SHP77 (cell line): ENCODE measurements around the gene SKOR1.

Experiments used
- DNase-seq, 2 experiments: peaks; one replicate each; lab custom pipeline; 2025; lab: John Stamatoyannopoulos, UW

The SKOR1 gene, protein sequence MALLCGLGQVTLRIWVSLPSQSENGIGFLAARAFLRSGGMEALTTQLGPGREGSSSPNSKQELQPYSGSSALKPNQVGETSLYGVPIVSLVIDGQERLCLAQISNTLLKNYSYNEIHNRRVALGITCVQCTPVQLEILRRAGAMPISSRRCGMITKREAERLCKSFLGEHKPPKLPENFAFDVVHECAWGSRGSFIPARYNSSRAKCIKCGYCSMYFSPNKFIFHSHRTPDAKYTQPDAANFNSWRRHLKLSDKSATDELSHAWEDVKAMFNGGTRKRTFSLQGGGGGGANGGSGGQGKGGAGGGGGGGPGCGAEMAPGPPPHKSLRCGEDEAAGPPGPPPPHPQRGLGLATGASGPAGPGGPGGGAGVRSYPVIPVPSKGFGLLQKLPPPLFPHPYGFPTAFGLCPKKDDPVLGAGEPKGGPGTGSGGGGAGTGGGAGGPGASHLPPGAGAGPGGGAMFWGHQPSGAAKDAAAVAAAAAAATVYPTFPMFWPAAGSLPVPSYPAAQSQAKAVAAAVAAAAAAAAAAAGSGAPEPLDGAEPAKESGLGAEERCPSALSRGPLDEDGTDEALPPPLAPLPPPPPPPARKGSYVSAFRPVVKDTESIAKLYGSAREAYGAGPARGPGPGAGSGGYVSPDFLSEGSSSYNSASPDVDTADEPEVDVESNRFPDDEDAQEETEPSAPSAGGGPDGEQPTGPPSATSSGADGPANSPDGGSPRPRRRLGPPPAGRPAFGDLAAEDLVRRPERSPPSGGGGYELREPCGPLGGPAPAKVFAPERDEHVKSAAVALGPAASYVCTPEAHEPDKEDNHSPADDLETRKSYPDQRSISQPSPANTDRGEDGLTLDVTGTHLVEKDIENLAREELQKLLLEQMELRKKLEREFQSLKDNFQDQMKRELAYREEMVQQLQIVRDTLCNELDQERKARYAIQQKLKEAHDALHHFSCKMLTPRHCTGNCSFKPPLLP

DNA sequence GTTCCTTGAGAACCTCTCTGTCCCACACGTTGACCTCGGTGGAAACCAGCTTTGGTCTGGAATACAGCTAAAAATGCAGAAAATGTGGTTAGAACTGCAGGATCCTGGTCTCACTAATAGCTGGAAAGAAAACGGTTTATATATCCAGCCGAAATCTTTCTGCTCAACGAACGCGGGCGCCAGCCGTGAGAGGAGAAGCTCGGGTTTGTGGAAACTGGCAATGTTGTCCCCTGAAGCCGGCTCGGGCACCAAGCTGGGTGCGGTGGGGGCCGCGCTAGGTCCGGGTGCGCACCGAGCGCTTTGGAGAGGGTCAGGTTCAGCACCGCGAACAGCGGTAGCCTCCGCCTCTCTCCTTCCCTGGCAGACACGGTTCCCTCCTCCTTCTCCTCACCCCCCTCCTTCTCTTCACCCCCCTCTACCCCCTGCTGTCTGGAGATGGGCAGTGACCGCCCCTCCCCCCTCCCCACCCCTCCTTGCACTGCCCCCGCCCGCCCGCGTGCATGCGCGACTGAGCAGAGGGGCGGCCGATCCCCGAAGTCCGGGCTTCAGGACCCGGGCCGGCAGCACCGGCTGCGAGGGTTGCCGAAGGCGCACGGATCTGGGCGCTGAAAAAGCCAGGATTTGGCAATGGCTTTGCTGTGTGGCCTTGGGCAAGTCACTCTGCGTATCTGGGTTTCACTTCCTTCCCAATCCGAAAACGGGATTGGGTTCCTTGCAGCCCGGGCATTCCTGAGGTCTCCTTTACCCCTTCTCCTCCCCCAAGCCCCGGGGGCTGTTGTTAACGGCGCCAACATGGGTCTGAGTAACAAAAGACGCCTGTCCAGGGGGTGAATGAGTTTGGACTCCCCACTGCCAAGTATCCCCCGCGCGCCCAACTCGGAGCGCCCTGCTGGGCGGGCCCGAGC, at the start of gene SKOR1:
TSS of gene SKOR1 (plus strand) at position 534 of the 905 bp plus-strand sequence. CDS start at position 628, 94 bp downstream.
- DNase-seq = no peak

DNA sequence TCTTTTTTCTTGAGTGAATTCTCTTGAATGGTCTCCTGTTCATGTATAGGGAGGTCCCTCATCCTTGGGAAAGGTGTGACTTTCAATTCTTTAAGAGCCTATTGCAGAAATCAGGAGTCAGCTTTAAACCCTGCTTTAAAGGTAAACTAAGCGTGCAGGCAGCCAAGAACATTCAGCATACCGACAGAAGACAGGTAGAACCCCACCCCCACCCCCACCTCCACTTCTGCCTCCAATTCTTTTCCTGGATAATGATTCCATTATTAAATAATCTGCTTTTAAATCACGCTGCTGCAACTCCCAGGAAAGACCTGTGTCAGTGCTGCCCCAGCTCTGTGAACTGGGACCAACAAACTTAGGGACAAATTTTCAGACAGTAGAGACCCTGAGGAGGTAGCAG, 49.3 kb upstream of the SKOR1 start:
- no peak for DNase-seq

DNA sequence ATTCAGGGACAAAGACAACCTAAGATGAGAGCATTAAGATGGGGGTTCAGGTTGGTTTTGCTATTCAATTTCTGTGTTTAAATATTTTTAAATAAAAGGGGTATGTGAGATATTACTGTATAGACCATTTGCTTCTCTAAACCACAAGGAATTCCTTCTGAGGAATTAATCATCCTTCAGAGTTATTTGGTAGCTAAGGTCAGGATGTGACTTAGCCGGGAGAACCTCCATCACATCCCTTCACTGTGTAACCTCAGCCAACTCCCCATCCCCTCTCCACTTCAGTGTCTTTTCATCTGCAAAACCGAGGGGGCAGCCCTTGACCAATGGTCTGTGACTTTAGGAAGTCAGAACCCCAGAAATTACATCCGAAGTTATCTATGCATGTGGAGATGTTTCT, 48.7 kb upstream of the SKOR1 start:
- DNase-seq = no peak

DNA sequence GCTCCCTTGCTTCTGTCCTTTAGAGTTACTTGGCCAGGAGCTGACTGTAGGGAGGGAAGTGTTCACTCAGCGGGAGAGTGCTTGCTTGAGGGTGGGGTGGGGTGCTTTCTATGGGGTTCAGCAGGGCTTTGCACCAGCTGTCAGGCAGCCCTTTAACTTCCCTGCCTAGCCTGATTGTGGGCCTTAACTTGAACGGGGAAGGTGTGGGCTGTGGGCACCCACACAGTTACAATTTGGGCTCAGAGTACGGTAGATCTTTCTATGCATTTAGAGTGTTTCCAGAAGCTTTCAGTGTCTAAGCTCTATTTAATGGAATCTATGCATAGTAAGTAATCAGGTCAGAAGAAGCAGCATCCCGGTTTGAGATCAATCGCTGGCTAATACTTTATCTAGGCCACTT, 48.2 kb upstream of the SKOR1 start:
- DNase-seq = no peak

DNA sequence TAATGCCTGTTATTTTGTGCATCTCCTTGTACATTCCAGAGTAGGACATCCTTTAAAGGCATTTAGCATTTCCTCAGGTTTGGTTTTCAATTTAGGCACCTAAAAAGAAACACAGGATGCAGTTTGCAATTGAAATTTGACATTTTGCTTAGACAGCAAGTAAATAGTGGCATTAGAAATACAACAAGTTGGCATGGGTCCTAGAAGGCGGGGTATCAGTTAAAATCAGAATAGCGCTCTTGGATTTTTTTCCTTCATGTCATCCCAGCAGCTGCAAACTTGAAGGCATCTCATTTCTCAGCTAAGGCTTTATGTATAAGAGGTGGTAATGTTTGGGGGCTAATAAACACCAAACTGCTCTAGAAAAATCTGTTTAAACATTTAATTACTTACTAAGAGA, 47.5 kb upstream of the SKOR1 start:
- DNase-seq = no peak

DNA sequence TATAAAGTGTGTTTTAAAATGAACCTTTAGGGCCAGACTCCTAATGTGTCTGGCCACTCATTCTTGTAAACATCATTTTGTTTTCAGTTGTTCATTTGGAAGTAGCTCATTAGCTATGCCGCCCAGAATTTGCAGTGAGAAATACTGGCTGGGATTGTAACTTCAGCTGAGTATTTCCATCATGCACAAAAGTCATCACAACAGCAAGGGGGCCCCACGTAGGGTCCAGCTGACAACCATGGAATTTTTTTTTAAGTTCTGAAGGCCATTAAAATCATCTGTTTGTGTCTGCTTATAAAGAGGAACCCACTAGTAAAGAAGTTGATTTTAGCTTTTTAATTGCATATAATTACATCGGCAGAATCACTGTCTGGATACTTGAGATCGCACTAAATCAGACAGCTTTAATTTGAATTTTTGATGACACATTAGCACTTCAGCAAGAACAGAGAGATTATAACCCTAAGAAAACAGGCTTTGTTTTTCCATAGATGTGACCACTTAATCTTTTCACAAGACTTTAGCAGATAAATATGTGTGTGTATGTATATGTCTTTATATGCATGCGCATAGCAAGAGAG, 46.3 kb upstream of the SKOR1 start:
- no peak for DNase-seq

DNA sequence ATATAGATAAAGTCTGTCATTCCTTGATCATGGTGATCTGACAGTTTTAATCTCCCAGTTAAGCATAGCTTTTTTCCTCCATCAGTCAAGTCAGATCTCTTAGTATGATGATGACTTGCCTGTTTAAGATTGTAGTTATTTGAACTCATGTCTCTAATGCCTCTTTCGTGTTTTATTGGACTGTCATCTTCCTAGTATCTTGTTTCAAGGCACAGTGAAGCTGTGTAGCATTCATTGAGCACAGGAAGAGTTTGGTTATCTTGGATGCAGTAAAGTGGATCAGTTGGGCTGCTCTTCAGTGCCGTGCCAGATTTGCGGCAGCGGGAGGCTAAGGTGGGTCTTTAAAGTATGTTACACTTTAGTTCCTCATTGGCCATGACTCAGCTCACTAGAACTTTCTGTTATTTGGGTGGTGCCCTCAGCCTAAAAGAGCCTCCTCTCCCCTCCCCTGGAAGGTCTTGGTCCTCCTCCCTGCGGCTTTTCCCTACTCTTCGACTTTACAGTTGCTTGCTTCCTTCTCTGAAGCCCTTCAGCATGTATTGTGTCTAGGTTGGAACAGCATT, 45.7 kb upstream of the SKOR1 start:
- no peak for DNase-seq

DNA sequence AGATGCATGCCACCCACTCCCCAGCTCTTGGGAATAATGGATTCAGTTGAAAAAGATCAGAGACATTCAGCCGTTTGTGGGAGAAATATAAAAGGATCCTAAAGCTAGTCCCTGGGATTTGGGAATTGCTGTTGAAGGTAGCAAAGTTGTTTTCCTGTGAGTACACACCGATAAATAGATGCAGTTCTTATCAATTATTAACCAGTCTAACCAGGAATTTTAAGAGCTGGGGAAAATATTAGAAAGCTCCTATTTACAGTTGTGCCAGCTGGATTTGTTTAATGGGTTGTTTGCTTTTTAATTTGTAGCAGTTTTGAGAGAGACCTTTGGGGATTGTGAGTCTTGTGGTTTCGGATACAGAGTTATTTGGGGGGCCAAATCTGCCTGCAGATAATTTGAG, 44.2 kb upstream of the SKOR1 start:
- DNase-seq = no peak

DNA sequence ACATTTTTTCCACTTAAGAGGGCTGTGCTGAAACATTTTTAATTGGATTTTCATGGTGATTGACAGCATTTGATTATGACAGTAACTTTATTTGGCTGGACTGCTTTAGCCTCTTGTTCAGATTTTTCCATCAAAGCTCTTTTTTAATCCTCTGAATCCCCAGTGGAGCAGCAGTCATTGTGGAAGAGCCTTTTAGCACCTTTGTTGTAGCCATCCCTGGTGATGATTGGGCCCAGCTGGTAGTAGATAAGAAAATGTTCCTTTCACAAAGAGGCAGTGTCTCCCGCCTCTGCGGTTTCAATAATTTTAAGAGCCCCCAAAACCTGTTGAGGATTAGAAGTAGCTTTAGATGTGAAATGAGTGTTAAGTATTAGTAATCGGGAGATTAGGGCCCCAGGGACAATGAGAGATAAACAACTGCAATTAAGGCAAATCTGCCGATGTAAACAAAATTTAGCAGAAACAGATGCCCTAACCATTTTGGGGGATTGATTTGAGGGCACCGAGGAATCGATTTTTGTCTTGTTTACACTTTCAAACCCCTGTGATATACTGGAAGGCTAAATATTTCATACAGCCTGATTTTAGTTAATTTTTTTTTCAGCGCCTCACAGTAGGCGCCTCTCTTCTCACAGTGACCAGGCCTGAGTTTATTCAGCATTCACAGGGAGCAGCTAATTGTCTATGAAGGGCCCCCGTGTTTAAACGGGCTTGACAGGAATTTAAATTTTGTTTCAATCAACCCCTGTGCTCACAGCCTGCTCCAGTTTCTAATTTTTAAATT, 43.2 kb upstream of the SKOR1 start:
- DNase-seq = no peak

DNA sequence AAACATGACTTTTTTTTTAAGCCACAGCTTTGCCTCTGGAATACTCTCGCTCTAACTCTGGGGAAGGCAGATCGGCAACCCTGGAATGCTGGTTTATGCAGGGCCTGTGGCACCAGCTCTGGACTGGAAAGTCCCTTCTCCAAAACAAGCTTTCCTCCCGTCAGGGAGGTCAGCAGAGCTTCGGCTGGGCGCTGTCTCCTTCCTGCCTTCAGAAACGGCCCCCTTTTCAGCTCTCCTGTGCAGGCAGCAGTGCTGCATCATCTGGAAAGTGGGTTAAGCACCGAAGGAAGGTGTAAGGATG, 42.7 kb upstream of the SKOR1 start:
- no peak for DNase-seq

DNA sequence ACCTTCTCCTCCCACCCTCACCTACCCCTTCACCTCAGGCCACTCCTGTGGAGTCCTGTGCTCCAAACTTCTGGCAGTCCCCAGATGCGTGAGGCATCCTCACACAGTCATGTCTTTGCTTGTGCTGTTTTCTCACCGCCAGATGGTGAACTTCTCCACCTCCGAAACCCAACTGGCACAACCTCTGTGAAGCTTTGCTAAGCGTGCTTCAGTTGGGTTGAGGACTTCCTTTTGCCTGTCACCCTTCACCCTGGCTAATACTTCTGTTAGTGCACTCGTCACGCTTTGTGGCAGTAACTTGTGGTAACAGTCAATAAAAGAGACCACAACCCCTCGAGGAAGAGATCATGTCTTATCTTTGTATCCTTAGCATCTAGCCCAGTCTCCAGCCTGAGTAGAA, 42.0 kb upstream of the SKOR1 start:
- no peak for DNase-seq

DNA sequence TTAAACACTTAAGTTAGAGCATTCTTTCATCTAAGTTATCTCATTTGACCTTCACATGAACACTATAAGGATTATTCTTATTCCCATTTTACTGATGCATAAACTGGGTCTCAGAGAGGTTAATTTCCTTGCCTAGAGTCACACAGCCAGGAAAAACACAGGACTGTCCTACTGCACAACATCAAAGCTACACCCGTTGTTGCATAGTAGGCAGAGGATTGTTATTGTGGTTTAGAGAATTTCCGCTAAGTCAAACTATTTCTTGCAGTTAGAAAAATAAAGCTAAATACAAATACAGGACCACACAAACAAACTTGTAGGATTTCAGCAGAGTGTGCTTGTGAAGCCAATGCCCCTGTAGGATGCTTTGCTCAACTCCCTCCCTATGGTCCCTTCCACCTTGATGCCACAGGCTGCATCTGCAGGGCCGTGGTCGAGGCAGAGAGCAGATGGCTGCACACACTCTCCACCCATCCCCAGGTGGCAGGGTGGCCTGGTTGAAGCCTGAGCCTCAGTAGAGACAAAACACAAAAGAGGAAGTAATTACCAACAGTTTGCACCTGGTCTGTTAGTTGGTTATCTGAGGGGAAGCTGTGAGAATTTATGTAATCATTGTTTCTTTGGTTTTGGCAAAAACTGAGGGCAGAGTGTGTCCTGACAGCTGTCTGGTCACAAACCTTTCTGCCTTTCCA, 41.1 kb upstream of the SKOR1 start:
- DNase-seq = peak; percentile 14 to 64

DNA sequence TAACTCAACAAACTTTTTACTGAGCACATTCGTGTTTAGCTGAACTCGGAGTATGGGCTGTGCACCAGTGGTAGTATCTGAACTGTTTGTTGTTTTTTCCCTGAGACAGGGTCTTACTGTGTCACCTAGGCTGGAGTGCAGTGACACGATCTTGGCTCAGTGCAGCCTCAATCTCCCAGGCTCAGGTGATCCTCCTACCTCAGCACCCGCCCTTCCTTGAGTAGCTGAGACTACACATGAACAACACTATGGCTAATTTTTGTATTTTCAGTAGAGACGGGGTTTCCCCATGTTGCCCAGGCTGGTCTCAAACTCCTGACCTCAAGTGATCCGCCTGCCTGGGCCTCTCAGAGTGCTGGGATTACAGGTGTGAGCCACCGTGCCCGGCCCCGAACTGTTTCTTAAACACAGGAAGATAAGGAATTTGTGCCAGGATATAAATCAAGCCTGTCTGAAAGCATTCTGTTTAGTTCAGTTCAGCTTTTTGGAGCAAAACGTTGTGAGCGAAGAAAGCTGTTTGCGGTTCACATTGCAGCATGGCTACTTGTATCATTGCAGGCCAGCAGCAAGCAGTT, 40.4 kb upstream of the SKOR1 start:
- DNase-seq = no peak

DNA sequence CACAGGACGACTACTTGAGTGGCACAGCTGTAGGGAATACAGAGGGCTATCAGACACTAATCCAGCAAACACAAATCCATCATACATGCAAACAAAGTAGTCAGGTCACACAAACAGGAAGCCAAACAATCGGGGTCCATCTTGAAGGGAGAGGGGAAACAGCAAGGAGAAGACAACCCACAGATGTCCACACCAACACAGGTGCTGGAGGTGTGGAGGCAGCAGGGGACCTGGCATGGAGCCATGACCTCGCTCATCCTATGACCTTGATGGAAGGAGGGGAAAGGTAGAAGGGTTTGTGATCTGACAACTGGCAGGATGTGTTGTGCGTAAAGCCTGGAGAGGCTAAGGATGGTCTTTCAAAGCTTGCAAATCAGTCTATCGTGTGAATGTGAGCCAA, 39.9 kb upstream of the SKOR1 start:
- peak; percentile 10 to 46 for DNase-seq

DNA sequence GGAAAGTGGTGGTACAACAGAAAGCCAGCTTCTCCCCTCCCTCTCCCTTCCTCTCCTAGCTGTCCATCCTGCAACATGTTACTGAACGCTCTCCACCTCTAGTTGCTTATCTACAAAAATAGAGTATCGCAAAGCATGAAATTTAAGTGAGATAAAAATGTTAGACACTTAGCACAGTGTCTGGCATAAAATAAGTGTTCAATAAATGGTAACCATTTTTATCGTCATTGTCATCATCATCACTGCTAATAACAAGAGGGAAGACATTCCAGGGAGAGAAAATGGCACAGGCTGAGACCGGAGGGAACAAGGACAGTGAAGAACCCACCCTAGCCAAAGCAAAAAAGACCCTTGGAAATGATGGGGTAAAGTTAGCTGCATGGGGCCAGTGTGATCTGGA, 38.7 kb upstream of the SKOR1 start:
- no peak for DNase-seq

DNA sequence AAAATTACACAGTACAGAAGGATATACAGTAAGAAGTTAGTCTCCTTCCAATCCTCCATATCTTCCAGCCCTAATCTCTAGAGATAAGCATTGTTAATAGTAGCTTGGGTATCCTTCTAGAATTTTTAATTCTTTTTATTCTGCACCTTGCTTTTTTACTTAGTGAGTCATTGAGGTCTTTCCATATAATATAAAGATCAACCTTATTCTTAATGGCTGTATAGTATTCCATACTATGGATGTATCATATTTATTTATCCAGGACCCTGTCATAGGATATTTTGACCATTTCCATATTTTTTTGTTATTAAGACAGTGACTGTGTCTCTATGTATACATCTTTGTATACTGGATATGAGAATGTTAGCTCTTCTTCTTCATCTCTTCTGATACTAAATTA, 36.3 kb upstream of the SKOR1 start:
- no peak for DNase-seq

DNA sequence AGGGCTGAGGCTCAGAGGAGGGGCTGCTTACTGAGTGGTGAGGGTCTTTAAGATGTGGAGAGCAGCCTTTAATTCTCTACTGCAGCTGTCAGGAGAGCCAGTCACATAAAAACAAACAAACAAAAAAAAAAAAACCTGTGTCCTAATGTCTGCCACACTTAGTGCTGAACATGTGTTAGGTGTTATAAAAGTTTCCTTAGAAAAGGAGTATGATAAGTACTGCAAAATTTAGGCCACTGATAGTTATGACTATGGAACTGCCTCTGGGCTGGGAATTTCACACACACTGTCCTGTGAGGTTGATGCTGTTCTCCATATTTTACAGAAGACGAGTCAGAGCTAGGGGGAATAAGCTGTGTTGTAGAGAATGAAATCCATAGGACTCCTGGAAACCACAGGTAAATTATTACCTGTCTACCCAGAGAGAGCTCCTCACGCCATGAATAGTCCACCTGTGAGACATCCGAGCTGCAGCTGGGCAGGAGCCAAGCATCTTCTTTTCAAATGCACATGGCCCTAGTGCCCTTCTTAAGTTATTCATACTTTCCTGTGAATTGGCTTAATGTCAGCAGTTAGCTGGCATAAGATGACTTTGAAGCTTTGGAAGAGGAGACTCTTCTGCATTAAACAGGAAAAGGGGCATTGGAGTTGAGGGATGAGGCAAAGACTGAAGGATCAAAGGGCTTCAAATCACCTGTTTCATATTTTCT, 34.5 kb upstream of the SKOR1 start:
- no peak for DNase-seq

DNA sequence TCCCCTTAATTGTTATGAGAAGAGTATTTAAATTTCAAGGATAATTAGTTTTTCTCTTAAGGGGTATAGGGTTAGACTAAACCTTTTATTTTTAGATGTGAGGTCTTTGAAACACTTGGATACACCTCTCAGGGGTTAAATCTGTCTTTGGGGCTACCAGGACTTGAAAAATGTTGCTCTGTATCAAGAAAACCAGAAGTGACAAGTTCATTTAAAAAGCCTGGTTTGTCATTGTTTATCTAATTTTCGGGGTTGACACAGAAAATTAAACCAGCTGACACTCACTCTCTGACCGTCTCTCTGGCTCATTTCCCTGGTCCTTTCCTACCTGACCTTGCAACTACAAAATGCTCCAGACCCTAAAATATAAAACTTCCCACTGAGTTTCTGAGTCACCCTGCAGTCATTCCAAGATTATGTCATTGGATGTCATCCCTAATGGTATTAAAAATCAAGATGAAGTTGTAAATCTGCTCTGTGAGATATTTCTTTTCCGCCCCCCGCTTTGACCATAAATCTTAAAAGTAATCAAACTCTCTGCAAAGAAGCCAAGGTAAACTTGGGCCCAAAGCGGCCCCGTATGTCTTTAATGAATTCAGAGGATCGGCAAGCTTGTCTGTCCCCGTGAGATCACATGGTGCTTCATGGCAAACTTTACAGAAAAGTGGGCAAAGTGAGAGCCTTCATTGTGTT, 32.9 kb upstream of the SKOR1 start:
- DNase-seq = no peak
